ENCODE results near the gene KLHL29. TPM values are rescaled to one million over a fixed set of nuclear protein-coding genes. Genes with fewer than 3 reads are reported as not detected.
A peak's percentile ranks its signal among the peaks of the same experiment; 100 is the strongest.
"Not testable (repeated sequence)": the region's sequence is repeated elsewhere in the genome, so short reads cannot be mapped to it uniquely, and the experiment has no call there.

The KLHL29 gene
- total RNA-seq, result under 1 TPM; 0.10 to 0.33 TPM

DNA sequence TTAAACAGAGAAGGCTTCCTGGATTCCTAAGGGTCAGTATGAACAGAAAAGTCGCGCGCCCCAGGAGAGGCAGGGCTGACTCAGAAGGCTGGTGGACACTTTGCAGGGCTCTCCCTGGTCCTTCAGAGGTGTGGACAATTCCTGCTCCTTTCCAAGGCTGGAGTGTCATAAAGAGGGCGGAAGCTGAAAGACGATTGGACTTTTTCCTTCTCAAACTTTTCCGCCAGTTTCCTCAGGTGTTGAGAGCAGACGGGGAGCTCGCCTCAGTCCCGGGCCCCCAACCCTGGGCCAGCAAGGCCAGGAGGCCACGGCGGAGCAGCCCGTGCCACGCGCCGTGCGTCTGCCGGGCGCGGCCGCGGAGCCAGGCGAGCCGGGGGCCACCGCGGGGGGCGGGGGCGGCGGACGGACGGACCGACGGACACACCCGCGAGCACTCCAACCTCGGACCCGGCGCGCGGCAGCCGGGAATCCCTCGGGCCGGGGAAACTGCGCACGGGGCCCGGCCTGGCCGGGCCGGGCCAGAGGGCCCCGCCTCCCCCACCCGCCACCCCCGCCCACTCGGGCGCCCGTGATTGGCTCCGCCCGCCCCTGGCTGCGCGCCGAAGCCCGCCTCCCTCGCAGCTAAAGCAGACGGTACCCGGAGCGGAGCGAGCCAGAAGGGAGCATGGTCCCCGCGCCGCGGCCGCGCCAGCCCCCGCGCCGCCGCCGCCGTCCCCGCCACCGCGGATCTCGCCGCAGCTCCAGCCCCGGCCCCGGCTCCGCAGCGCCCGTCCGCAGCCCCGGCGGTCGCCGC is at the start of gene KLHL29:
KLHL29 (plus strand) TSS at position 629 of the 793 bp plus-strand sequence. CDS start 177,018 bp downstream, outside the sequence.
- no peak within 1 kb of the TSS for H3K27ac Mint-ChIP-seq

GRCh38 chr2:23335550-23335949 is 49.4 kb upstream of the KLHL29 start:
- Mint-ChIP-seq H3K4me1 (no peaks in the 10 kb centered on the region), H3K9me3 (no peaks in the 10 kb centered on the region), H3K36me3 (ENCODE audit: low read depth) (no peaks in the 10 kb centered on the region), H3K27ac (no peak overlapping the region), H3K27me3 (peaks cover 5% of the 10 kb centered on the region), H3K4me3 (no peak overlapping the region)
- POLR2A ChIA-PET, result no interaction called here
- no peak for DNase-seq
- CTCF ChIA-PET, result no interaction called here

More for the DNA sequence above, at the start of gene KLHL29:
- Mint-ChIP-seq H3K4me3 (peak within 1 kb of the TSS; percentile 57), H3K9me3 (no peaks in the 10 kb centered on the region), H3K36me3 (ENCODE audit: low read depth) (no peaks in the 10 kb centered on the region), H3K27me3 (peaks cover 75% of the 10 kb centered on the region), H3K4me1 (peaks cover 26% of the 10 kb centered on the region)
- DNase-seq, result peak; percentile 54
- CTCF ChIA-PET, result no interaction called here
- POLR2A ChIA-PET, result no interaction called here

GRCh38 chr2:23342075-23342474 is 42.9 kb upstream of the KLHL29 start:
- Mint-ChIP-seq H3K4me1 (no peaks in the 10 kb centered on the region), H3K27ac (no peak overlapping the region), H3K4me3 (no peak overlapping the region), H3K27me3 (peaks cover 6% of the 10 kb centered on the region), H3K9me3 (no peaks in the 10 kb centered on the region), H3K36me3 (ENCODE audit: low read depth) (no peaks in the 10 kb centered on the region)
- POLR2A ChIA-PET, result no interaction called here
- CTCF ChIA-PET, result no interaction called here
- DNase-seq, result no peak

DNA sequence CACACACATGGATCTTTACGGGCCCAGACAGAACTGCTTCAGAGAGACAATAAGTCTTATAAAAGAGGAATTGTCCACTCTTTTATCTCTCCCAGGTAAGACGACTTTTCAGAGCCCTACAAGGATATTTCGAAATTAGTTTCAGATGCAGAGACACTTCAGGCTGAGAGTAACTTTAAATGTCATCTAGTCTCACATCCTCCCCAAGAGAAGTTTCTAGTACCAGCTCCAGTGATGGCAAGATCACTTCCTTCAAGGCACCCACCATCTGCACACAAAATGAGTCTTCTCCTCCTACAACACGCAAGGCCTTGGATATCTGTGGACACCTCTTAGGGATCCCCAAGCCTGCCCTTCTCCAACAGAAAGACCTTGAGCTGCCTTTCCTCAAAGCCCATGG is 39.0 kb upstream of the KLHL29 start:
- Mint-ChIP-seq H3K4me3 (no peak overlapping the region), H3K27ac (no peak overlapping the region), H3K4me1 (no peaks in the 10 kb centered on the region), H3K27me3 (peaks cover 6% of the 10 kb centered on the region), H3K9me3 (no peaks in the 10 kb centered on the region), H3K36me3 (ENCODE audit: low read depth) (no peaks in the 10 kb centered on the region)
- ChIA-PET CTCF (no interaction called here), POLR2A (no interaction called here)
- no peak for DNase-seq

GRCh38 chr2:23346781-23347180 is 38.2 kb upstream of the KLHL29 start:
- no peak for DNase-seq
- Mint-ChIP-seq H3K27ac (no peak overlapping the region), H3K27me3 (peaks cover 5% of the 10 kb centered on the region), H3K9me3 (no peaks in the 10 kb centered on the region), H3K4me3 (no peak overlapping the region), H3K4me1 (no peaks in the 10 kb centered on the region), H3K36me3 (ENCODE audit: low read depth) (no peaks in the 10 kb centered on the region)
- POLR2A ChIA-PET, result no interaction called here
- CTCF ChIA-PET, result no interaction called here

- ChIA-PET POLR2A (no interaction called here), CTCF (no interaction called here)
- Mint-ChIP-seq H3K27ac (no peak overlapping the region), H3K4me3 (no peak overlapping the region), H3K9me3 (no peaks in the 10 kb centered on the region), H3K4me1 (no peaks in the 10 kb centered on the region), H3K27me3 (peaks cover 5% of the 10 kb centered on the region), H3K36me3 (ENCODE audit: low read depth) (no peaks in the 10 kb centered on the region)
- no peak for DNase-seq
Observed at GRCh38 chr2:23347471-23348092, 37.4 kb upstream of the KLHL29 start.

DNA sequence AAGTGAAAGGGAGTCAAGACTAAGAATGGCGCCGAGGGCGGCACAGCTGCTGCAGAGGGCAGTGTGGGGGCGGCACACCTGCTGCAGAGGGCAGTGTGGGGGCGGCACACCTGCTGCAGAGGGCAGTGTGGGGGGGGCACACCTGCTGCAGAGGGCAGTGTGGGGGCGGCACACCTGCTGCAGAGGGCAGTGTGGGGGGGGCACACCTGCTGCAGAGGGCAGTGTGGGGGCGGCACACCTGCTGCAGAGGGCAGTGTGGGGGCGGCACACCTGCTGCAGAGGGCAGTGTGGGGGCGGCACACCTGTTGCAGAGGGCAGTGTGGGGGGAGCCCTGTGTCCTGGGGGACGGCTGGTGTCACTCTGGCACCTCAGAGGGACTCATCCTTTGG is 36.9 kb upstream of the KLHL29 start:
- POLR2A ChIA-PET; H3K9me3 Mint-ChIP-seq; H3K36me3 Mint-ChIP-seq (ENCODE audit: low read depth); CTCF ChIA-PET; DNase-seq; H3K27ac Mint-ChIP-seq; H3K27me3 Mint-ChIP-seq; H3K4me3 Mint-ChIP-seq; H3K4me1 Mint-ChIP-seq: not testable (repeated sequence)

- Mint-ChIP-seq H3K27me3 (peaks cover 15% of the 10 kb centered on the region), H3K36me3 (ENCODE audit: low read depth) (no peaks in the 10 kb centered on the region), H3K4me3 (no peak overlapping the region), H3K9me3 (no peaks in the 10 kb centered on the region), H3K4me1 (no peaks in the 10 kb centered on the region), H3K27ac (no peak overlapping the region)
- DNase-seq, result no peak
- POLR2A ChIA-PET, result no interaction called here
- CTCF ChIA-PET, result interaction anchor here (1.3 to 1.5 kb wide), 2 partner anchors 10 to 111 kb away, joined by 3 to 5 read pairs; no protein-coding TSS in a partner anchor
Observed at GRCh38 chr2:23349508-23349907, 35.5 kb upstream of the KLHL29 start.

GRCh38 chr2:23350041-23350791 is 34.8 kb upstream of the KLHL29 start:
- Mint-ChIP-seq H3K27ac (no peak overlapping the region), H3K36me3 (ENCODE audit: low read depth) (no peaks in the 10 kb centered on the region), H3K4me1 (no peaks in the 10 kb centered on the region), H3K4me3 (no peak overlapping the region), H3K9me3 (no peaks in the 10 kb centered on the region), H3K27me3 (peaks cover 15% of the 10 kb centered on the region)
- no peak for DNase-seq
- POLR2A ChIA-PET, result no interaction called here
- CTCF ChIA-PET, result interaction anchor here (0.9 to 1.5 kb wide), 3 partner anchors 11 to 111 kb away, joined by 3 to 5 read pairs (median 3); no protein-coding TSS in a partner anchor

DNA sequence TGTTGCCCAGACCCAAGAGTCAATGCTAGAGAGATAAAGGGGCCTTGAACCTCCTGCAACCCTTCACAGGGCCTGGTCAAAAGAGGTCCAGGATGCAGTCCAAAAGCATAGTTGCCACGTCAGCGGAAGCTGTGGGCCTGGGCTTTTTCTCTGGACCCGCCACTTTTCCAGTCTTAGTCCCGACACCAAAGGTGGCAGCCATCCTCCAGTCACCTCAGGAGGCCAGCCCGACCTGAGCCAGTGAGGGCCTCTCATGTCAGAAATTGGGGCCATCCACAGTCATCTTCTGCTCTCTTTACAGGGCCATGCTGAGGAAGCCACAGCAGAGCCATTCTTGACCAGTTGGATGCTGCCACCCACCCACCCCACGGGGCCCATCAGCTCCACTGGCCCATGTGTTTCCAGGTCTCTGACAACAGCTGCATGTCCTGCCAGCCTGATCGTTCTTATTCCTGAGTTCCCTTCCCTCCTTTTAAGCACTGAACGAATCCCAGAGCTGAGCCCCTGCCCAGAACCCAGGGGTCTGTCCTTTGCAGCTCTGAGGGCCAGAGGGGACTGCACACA is 34.1 kb upstream of the KLHL29 start:
- no peak overlapping the region for H3K27ac Mint-ChIP-seq
- no peaks in the 10 kb centered on the region for H3K36me3 Mint-ChIP-seq (ENCODE audit: low read depth)
- no peaks in the 10 kb centered on the region for H3K9me3 Mint-ChIP-seq
- DNase-seq, result no peak
- ChIA-PET CTCF (interaction anchor here (0.9 to 1.6 kb wide), 4 partner anchors 12 to 26 kb away, joined by 3 to 6 read pairs (median 3); no protein-coding TSS in a partner anchor), POLR2A (no interaction called here)
- peaks cover 16% of the 10 kb centered on the region for H3K27me3 Mint-ChIP-seq
- no peaks in the 10 kb centered on the region for H3K4me1 Mint-ChIP-seq
- H3K4me3 Mint-ChIP-seq, result no peak overlapping the region

DNA sequence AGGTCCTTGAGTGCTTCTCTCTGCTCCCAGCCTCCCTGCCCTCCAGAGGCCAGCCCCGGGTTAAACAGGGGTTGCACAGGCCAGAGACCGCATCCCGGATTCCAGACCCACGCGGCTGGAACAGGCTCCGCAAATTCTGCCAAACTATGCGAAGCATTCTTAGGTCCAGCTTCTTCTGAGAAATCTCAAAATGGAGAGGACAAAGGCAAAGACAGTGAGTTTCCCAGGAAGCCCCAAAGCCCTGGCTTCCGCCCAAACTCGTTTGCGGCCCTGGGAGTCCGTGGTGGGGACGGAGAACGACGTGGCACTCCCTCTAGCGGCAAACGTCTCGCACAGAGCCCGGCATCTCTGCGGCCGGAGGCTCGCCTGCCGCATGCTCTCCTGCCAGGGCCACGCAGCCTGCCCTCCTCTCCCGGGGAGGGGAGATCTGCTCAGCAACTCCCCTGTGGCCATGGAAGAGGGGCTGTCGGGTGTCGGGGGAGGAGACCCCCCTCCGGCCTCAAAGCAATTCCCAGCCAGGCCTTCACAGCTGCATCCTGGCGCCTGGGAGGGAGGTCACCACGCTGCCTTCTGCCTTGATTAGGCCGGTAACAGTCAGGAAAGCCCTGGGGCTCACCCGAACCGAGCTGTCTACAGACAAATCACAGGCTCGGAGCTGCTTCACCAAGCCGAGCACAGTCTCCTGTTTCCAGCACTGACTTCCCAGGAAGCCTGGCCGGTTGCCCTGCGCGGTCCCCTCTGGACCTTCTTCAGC is 33.4 kb upstream of the KLHL29 start:
- H3K9me3 Mint-ChIP-seq, result no peaks in the 10 kb centered on the region
- H3K27me3 Mint-ChIP-seq, result peaks cover 18% of the 10 kb centered on the region
- no peak overlapping the region for H3K27ac Mint-ChIP-seq
- CTCF ChIA-PET, result interaction anchor here (0.6 to 1.6 kb wide), 4 partner anchors 11 to 50 kb away, joined by 3 to 6 read pairs (median 4); no protein-coding TSS in a partner anchor
- POLR2A ChIA-PET, result no interaction called here
- DNase-seq, result peak; percentile 47
- no peak overlapping the region for H3K4me3 Mint-ChIP-seq
- H3K36me3 Mint-ChIP-seq (ENCODE audit: low read depth), result no peaks in the 10 kb centered on the region
- H3K4me1 Mint-ChIP-seq, result no peaks in the 10 kb centered on the region

DNA sequence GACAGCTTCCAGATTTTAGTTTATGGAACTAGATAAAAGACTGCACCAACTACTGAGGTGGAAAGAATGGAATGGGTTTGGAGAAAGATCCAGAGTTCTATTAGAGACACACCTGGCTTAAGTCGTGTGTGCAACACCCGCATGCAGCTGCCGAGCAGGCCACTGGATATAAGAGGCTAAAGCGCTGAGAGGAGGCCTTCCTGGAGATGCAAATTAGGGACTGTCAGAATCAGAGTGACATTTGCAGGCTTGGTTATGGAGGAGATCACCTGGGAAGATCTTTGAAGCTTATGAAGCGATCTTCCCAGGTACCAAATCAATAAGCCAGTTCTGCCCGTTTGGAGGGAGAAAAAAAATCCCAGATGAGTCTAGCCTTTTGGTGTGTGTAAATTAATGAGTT is 30.4 kb upstream of the KLHL29 start:
- Mint-ChIP-seq H3K36me3 (ENCODE audit: low read depth) (no peaks in the 10 kb centered on the region), H3K27me3 (peaks cover 18% of the 10 kb centered on the region), H3K4me1 (no peaks in the 10 kb centered on the region), H3K4me3 (no peak overlapping the region), H3K27ac (no peak overlapping the region), H3K9me3 (no peaks in the 10 kb centered on the region)
- CTCF ChIA-PET, result interaction anchor here (1.5 kb wide), 1 partner anchor 9 kb away, joined by 4 read pairs; no protein-coding TSS in a partner anchor
- POLR2A ChIA-PET, result no interaction called here
- DNase-seq, result no peak
